NOMO-1 treated with dmso at 0.1 percent for 144 hours (cell line): ENCODE results near the gene PPP1R13L.

ENCODE experiments used
- DNase-seq: peaks from one replicate; lab custom pipeline; 2025; ENCODE audit not compliant: unreplicated experiment; lab: John Stamatoyannopoulos, UW

PPP1R13L gene

DNA sequence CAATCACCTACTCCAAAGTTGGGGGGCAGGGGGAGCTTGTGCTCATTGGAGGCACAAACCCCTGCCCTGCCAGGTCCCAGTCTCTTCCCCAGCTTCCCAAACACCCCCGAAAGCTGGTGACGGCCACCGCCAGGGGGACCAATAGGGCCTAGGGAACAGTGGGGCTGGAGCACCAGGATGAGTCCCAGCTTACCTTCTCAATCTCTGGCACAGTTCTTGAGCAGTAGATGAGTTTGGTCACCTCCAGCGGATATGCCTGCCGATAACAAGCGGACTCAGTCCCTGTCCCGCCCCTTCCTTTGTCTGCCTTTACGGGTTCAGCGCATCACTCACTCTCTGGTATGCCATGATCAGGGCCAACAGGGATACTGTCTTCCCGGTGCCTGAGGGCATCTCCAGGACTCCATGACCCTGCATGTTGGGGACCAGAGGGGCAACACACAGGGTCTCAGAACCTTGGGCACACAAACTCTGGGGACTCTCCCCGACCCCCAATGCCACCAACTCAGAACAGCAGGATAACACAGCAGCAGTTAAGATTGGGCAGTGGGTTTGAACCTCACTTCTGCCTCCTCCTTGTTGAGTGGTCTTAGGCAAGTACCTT lies 36.0 kb downstream of the PPP1R13L start:
- no peak for DNase-seq

DNA sequence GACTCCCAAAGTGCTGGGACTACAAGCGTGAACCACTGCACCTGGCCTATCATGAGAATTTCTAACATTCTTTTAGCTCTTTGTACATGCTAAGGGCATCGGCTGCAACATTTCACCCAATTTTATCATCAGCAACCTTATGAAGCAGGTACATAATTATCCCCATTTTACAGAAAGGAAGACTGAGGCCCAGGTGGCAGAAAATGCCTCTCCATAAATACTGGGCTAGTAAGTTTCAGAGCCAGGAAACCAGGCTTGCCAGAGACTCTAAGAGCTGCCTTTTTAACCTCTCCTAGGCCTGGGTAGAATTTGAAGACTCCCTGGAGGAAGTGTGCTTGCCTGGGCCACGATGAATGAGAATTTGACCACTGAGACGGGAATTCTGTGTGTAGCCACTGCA lies 36.7 kb downstream of the PPP1R13L start:
- no peak for DNase-seq

DNA sequence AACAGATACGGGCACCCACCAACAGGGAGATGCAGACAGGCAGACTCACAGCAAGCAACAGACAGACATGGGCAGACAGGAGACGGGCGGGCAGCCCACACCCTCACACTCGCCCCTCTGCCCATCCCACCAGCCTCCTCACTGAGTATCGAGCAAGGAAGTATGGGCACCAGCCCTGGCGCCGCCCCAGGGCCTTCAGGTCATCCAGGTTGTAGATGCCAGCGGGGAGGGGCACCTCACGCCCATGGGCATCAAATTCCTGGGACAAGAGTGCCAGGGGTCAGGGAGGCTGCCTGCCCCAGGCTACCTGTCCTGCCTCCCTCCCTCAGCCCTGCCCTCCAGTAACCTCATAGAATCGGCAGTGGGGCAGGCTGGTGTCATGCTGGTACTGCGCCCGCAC lies 40.2 kb downstream of the PPP1R13L start:
- no peak for DNase-seq

DNA sequence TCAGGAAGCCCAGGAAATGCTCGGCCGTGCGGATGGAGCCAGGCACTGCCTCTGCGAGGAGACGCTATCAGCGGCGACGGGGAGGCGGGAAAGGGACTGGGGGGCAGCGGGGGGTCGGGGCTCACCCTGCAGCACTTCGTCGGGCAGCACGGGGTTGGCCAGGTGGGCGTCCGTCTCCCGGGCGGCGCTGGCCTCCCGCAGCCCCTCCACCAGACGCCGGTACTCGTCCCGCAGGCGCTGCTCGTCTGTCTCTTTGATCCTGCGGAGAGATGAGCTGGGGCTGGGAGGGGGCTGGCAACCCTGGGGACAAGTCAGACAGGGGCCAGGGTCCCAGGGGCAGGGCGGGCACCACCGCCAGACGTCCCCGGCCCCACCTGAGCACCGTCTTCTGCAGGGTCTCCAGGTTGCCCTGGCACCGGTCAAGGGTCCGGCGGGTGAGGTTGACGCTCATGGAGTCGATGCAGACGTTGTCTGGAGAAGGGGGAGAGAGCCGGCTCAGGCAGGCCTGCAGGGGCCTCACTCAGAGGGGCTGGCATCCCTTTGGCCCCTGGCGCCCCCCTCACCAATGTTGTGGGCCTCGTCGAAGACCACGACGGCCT lies 40.9 kb downstream of the PPP1R13L start:
- no peak for DNase-seq

DNA sequence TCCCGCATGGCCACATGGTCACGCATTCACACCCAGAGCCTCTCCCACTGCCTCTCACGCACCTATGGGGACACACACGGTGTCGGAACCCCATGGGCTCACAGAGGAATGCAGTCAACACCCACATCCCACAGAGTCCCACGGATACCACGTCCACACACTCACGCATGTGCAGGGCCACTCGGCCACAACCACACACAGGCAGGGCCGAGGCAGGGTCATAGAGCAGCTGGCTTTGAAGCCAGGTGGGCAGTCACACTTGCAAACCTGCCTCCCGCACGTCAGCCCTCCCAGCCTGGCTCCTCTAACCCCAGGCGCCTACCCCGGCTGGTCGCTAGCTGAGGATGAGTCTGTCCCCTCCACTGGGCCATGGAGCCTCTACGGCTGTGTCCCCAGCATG lies 42.6 kb downstream of the PPP1R13L start:
- DNase-seq = no peak

DNA sequence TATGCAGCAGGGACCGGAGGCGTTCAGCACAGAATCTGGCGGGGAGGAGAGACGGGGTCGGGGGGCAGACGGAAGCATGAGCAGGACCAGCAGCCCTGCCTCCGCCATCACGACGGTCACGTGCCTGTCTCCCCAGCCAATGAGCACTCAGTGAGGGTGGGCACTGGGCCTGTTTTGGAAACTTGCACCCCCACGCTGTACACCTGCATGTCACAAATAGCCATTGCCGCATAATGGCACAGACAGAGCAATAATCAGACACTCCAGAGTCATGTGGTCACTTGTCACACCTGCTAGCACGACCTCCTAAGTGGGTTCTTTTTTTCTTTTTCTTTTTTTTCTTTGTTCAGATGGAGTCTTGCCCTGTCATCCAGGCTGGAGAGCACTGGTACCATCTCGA lies 43.3 kb downstream of the PPP1R13L start:
- DNase-seq = no peak

DNA sequence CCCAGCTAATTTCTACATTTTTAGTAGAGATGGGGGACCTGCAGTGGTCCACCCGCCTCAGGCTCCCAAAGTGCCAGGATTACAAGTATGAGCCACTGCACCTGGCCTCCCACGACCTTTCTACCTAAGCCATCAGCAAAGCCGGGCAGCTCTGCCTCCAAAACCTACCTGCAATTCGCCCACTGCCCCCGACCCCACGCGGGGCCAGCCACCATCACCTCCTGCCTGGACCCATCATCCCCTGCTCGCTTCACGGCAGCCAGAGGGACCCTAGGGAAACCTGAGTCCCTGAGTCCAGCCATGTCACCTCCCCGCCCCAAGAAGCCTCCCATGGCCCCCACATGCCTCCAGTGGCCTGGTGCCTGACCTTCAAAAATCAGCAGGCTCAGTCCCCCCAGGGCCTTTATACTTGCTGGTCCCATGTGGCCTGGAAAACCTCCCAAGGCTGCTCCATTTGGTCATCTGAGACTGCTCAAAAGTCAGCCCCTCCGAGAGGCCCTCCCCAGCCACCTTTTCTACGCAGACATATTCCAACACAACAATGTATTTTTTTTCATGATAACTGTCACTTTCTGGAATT lies 46.6 kb downstream of the PPP1R13L start:
- DNase-seq = no peak

DNA sequence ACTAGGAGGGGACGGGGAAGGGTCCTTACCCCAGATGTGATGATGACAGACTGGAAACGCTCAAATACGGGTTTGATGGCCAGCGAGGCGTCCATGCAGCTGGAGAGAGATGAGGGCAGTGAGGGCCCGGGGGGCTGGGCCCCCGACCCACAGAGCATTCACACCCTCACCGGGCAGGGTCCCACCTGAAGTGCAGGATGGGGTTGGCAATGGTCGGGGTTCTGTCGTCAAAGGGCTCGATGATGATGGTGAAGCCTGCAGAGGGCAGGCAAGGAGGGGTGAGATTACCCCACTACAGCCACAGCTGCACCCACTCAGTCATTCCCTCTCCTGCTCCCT lies 47.5 kb downstream of the PPP1R13L start:
- no peak for DNase-seq

DNA sequence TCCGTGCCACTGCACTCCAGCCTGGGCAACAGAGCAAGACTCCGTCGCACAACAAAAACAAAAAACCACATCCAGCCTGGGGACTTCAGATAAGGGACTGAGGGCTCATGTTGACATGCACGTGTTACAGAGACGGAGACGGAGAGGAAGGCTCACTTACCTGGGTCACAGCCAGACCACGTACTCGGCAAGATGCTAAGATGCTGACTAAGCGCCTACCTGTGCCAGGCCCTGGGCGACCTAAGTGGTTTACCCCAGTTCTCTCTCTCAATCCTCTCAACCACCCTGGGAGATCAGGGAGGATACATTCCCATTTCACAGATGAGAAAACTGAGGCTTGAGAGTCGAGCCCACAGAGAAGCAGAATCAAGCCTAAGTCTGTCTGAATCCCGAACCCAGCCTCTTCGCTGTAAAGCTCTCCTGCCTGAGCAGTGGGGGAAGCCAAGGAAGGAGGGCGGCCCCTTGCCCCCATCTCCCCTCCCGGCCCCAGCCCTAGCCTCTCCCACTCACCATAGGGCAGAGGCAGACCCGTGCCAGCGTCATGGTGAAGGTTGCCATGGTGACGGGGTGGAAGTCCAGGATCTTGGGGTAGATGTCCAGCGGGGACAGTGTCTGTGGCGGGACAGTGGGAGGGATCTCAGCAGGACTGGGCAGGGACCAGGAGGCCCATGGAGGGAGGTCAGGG lies 48.0 kb downstream of the PPP1R13L start:
- no peak for DNase-seq

DNA sequence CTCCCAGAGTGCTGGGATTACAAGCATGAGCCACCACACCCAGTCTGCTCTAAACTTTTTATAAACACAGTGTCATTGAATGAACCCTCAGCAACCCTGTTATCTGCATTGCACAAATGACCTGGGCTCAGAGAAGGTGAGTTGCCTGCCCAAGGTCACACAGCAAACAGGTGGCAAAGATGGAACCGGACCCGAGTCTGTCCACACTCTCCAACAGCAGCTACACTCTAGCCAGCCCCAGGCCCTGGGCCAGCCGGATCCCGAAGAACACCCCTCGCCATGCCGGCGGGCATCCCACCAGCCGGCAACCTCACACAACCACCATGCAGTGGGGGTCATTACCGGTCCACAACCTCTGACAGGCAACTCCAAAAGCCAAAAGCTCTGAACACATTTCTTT lies 49.0 kb downstream of the PPP1R13L start:
- no peak for DNase-seq

DNA sequence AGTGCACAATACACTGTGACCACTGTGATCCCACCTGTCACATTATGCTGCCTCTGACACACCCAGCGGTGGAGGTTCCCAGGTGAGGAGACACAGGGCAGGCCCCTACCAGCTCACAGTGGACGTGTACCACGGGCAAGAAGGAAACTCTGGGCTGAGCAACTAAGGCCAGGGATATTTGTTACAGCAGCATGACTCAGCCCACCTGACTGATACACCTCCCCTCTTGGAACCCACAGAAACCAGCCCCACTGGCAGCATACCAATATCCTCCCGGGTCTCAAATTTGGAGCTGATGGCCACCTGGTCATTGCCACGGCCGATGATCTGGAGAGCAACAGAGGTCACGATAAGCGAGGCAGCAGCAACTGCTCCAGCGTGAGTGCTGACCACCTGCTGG lies 49.5 kb downstream of the PPP1R13L start:
- no peak for DNase-seq

DNA sequence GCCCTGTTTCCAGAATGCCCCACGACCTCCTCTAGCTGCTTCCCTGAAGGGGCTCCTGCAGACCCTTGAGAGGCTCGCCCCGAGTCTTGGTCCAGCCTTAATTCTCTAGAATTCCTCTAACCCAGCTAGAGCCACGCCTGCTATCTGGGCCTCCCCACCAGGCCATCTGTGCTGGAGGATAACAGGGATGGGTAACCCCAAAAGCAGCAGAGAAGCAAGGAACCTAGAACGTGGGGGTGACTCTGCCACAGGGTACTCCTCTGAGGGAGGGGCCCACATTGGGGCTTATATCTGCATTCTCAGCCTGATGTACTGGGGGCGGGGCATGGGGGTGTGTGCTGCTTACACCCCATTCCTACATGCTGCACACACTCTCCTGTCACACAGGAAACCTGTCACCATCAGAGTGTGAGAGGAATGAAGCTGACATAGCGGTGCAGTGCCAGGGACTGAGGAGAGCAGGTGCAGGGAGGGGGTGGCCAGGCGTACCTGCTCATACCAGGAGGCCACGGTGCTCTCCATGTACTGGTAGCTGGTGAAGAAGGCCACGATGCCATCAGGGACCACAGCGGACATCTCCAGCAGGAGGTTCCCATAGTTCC lies 50.5 kb downstream of the PPP1R13L start:
- no peak for DNase-seq

DNA sequence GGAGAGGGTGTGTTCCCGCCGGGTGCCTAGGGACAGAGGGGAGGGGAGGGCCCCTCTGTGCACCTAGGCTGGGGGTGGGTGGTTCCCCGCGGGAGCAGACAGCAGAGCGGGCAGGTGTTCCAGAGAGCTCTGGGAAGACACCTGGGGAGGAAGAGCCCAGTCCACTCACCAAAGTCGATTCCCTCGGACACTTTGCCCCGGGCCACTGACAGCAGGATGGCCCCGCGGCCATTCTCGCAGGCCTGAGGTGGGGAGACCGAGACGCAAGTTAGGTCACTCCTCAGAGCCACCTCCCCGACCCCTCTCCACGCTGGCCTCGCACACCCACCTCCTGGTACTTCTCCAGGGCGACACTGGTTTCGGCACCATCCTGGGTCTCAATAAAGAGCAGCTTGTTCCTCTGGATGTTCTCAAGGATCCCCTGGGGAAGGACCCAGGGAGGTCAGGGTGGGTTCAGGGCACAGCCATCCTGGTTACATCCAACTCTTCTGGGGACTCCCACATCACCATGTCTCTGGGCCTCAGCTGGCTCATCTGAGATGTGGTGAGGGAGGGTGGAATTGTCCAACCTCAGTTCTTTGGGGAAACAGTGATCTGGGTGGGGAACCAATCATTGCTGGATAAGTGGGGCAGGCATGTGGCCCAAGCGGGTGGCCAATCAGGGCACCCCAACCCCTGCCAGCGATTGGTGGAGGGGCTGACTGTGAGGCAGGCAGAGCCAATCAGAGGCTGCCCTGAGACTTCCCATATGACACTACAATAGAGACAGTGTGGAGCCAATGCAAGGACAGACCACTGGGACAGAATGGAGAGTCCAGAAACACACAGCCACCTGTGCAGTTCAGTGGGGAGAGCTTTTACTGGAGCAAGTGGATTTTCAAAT lies 51.7 kb downstream of the PPP1R13L start:
- no peak for DNase-seq

DNA sequence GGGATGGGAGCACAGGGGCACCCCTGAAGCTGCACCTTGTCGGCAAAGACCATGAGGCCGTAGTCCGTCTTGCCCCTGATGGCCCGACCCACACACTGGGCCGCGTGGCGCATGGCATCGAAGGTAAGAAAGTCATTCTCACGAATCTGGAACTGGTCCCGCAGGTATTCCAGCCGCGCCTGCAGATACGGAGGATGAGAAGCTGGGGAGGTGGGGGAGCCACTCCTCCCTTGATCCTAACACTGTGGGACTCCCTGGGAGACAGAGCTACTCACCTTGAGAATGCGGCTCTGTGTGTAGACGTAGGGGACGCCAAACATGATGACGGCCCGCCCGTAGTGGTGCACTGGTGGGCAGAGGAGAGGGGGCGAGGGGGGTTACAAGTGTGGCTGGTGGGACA lies 52.4 kb downstream of the PPP1R13L start:
- DNase-seq = no peak

DNA sequence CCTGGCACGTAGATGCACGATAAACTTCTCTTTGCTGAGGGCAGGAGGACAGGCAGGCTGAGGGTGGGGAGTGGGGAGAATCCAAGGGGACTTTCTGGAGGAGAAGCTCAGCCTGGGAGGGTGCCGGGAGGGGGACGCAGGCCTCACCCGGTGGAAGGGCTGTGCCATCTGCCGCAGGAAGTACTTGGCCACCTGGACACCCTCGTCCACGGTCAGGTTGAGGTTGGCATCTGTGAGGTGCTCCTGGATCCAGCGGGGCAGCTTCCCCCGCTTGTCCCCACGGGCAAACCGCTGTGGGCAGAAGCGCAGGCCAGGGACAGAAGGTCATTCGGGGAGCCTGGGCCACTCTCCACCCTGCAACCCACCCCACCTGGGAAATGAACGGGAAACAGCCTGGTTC lies 52.8 kb downstream of the PPP1R13L start:
- DNase-seq = no peak

DNA sequence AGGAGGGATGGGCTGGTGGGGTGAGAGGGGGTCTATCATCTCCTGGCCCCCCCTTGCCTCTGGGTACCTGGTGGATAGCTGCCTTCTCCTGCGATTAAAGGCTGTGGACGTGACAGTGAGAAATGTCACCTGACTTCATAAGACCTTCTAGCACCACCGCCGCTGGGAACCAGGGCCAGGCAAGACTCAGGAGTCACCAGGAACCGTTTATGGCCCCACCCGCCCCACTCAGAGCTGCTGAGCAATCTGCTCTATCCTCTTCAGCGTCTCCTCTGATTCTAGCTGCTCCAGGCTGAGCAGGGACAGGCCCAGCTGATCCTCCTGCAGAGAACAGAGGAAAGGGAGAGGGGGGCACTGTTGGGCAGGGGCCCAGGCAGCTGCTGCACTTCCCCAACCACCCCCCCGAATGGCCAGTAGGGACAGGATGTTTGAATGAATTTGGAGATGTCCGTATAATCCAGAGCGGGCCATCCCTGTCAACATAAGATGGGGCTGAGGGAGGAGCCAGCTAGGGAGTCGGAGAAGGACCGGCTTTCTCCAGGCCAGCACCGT lies 53.4 kb downstream of the PPP1R13L start:
- no peak for DNase-seq

DNA sequence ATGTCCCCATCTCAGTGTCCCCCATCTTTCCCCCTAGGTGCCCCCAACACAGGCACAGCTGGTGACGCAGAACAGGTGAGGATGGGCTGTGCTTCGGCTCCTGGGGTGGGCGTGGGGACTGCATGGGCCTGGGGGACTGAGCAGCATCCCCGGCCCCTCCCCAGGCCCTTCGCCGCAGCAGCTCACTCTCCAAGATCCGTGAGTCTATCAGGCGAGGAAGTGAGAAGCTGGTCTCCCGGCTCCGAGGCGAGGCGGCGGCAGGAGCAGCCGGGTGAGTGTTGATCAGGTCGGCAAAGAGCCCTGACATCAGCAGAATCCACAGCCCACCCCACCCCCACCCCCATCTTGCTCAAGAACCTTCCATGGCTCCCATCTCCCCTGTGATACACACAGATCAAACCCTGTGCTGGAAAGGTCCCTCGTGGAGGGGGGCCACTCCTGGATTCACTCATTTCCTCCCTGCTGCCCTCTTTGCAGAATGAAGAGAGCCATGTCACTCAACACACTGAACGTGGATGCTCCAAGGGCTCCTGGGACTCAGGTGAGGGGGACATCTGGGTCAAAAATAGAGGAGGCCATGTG lies 54.3 kb downstream of the PPP1R13L start:
- no peak for DNase-seq

DNA sequence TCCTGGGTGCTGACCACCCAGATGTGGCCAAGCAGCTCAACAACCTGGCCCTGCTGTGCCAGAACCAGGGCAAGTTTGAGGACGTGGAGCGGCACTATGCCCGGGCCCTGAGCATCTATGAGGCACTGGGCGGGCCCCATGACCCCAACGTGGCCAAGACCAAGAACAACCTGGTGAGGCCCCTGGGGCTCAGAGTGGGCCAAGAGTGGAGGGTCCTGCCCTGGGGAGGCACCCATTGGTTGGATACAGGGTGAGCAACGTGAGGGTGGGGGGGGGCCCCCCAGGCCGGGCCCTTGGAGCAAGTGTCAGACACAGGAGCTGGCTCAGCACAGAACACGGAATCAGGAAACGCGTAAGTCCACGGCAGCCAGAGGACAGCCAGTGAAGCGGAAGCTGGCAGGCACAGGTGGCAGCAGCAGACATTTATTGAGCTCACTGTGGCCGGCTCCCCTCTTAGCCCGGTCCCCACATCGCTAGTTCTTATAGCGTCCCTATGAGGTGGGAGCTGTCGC lies 55.4 kb downstream of the PPP1R13L start:
- no peak for DNase-seq

DNA sequence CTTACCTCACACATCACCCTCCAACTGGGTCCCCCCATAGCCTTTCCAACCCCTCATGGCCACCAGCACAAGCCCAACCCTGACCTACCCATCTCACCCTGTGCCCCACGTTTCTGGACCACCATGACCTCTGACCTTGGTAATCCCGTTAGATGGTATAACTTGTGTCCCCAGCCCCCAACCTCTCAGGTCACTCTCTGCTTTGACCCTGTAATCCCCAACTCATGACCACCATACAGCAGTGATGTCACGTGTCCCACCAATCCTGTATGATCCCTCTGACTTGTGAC lies 55.8 kb downstream of the PPP1R13L start:
- no peak for DNase-seq

DNA sequence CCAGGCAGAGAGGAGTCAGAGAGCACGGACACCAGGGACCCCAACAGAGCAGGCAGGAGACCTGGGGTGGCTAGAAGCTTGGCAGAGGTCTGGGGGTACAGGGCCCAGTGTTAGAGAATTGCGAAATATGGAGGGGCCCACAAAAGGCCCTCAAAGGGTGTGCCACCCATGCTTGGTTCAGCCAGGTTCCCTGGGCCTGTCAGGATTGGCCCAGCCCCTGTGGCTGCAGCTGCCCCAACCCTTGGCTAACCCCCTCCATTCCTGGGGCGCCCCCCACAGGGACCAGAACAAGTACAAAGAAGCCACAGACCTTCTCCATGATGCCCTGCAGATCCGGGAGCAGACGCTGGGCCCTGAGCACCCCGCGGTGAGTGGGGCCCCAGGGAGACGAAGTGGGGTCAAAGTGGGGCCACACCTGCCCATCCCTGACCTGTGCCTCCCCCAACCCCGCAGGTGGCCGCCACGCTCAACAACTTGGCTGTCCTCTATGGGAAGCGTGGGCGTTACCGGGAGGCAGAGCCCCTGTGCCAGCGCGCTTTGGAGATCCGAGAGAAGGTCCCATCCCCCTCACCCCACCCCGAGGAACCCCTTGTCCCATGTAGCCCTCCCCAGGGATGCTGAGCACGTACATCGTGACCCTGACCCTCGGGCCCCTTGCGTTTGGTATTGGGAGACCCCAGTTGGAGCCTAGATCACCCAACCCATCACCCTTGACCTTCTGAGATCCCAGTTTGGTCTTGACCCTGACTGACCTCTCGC lies 56.3 kb downstream of the PPP1R13L start:
- no peak for DNase-seq
